SH-SY5Y (cell line): ENCODE measurements around the gene GSAP.

ENCODE experiments used
- GATA2 ChIP-seq: IDR thresholded peaks from 2 replicates; pipeline ENCODE4 v1.6.1; 2011; ENCODE audit warnings: mild to moderate bottlenecking, low read depth, low read length
- GATA3 ChIP-seq: IDR thresholded peaks from 2 replicates; pipeline ENCODE4 v1.6.1; 2011; ENCODE audit warnings: low read depth, mild to moderate bottlenecking, low read length, moderate library complexity

- TF ChIP-seq GATA2 (no peak), GATA3 (no peak)
These were observed 123.1 kb downstream of the GSAP start for GRCh38 chr7:77293046-77293445.
